ENCODE results near the gene TOX4.

DNA sequence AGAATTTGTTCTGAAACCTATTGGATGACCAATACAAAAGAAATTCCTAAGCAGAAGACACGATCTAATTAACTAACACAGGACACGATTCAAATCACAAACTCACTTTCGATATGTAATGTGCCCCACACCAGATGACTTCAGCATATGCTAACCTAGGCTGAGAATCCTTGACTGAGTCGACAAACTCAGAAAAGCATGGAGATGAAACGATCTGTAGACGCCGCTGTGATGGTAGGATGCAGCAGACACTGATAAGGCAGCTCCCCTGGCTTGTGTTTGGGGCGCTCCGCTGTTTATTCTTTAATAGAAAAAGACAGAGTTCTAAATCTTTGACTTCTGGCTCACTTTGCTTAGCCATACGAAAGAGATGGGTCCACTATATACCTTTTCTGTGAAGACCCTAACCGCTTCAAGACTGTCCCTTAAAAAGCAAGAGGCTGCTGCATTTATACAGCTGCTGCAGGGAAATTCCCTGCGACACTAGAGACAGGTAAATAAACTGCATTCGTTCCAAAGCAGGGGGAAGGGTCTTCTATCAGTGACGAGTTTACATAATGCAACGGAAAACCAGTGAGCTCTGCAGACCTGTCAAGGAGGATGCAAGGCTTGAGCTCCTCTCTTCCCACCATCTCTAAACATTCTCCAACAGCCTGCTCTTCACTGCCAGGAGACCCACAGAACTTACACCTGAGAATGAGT is 22.0 kb upstream of the TOX4 start:
- no peak for TF ChIP-seq POLR2A (IDR thresholded peaks at IDR 0.05; ENCODE audit: low read depth, low read length)
- no peak for TF ChIP-seq PAX5 (IDR thresholded peaks at IDR 0.05; ENCODE audit: insufficient read depth, low read length, severe bottlenecking)
- no peak for TF ChIP-seq SPI1 (IDR thresholded peaks at IDR 0.05; ENCODE audit: low read depth, low read length)
- TF ChIP-seq TAF1 (IDR thresholded peaks at IDR 0.05; ENCODE audit: low read depth, low read length): no peak
- no peak for TF ChIP-seq POLR2AphosphoS5 (IDR thresholded peaks at IDR 0.05; ENCODE audit: low read depth, low read length)
